Epithelial cell of esophagus (primary cell): ENCODE measurements around the gene ZC3H13.
A peak's percentile ranks its signal among the peaks of the same experiment; 100 is the strongest.

Experiments used
- DNase-seq: peaks from one replicate; pipeline ENCODE4 v3.0.0; 2010; ENCODE audit warnings: low read depth
- H3K4me3 ChIP-seq: 2 replicates; pipeline ENCODE4 v1.5.1; 2011; ENCODE audit warnings: mild to moderate bottlenecking, low read length, control low read depth
- CTCF ChIP-seq: IDR thresholded peaks from 2 replicates; pipeline ENCODE4 v1.5.1; 2011; ENCODE audit warnings: low read depth, mild to moderate bottlenecking, low read length, control low read depth, inconsistent platforms; ENCODE audit not compliant: insufficient read depth; ENCODE audit errors: missing control alignments

Gene ZC3H13

DNA sequence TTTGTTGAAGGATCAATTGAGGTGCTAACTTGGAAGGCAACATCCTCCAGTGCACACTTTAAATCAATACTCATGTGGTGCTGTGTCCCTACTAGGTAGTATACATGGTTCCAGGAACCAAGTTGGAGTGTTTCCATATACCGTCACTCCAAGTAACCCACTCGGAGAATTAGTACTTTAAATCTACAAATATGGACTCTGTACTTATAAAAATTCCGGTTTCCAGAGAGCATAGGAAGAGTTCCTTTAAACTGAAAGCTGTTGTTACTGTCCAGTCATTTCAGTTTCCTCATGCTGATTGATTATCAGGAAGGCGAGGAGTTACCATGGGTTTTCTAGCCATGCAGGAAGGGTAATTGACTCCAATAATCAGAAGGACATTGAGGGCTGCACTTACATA, 45.1 kb upstream of the ZC3H13 start:
- TF ChIP-seq CTCF = no peak
- no peak for DNase-seq
- no peak overlapping the region for H3K4me3 ChIP-seq

GRCh38 chr13:46097015-46097414, 44.5 kb upstream of the ZC3H13 start:
- peak; percentile 35 for DNase-seq
- TF ChIP-seq CTCF = no peak
- no peak overlapping the region for H3K4me3 ChIP-seq

DNA sequence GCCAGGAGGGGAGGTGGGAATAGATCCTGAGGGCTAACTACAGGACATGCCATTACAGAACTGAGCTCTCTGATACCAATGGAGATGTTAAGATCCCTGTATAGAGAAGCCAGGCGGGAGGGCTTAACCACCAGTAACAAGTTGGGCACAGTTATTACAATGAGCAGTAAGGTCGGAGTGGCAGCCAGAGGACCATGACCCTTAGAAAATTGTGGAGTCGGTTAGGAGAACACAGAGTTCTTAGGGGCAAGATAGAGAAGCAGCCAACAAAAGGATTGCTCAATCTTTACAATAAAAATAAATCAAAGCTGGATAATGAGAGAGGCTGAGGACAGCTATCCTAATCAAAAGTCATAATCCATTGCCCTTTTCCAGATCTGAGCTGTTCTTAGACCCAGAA, 41.9 kb upstream of the ZC3H13 start:
- H3K4me3 ChIP-seq = no peak overlapping the region
- no peak for DNase-seq
- no peak for TF ChIP-seq CTCF

GRCh38 chr13:46088821-46089562, 36.4 kb upstream of the ZC3H13 start:
- no peak for DNase-seq

GRCh38 chr13:46087481-46087880, 34.9 kb upstream of the ZC3H13 start:
- no peak overlapping the region for H3K4me3 ChIP-seq
- no peak for DNase-seq
- TF ChIP-seq CTCF = no peak

More at GRCh38 chr13:46088821-46089562, 36.4 kb upstream of the ZC3H13 start:
- no peak overlapping the region for H3K4me3 ChIP-seq
- TF ChIP-seq CTCF = no peak

- TF ChIP-seq CTCF = no peak
- H3K4me3 ChIP-seq = no peak overlapping the region
- DNase-seq = no peak
Observed at GRCh38 chr13:46086985-46087384, 34.4 kb upstream of the ZC3H13 start.

GRCh38 chr13:46086421-46086922, 33.9 kb upstream of the ZC3H13 start:
- TF ChIP-seq CTCF = no peak
- no peak overlapping the region for H3K4me3 ChIP-seq
- DNase-seq = no peak
